Mucosa of stomach (tissue), 1 donor: ENCODE measurements around the gene HNRNPLL.

Source experiments
- H3K27me3 ChIP-seq: one replicate; pipeline ENCODE4 v1.7.0; 2013; ENCODE audit warnings: mild to moderate bottlenecking, low read length; ENCODE audit not compliant: control insufficient read depth, insufficient read depth
- H3K36me3 ChIP-seq: one replicate; pipeline ENCODE4 v1.7.0; 2013; ENCODE audit warnings: low read length; ENCODE audit not compliant: control insufficient read depth, insufficient read depth
- H3K4me1 ChIP-seq: one replicate; pipeline ENCODE4 v1.7.0; 2013; ENCODE audit warnings: mild to moderate bottlenecking, low read length; ENCODE audit not compliant: control insufficient read depth, insufficient read depth
- H3K4me3 ChIP-seq: one replicate; pipeline ENCODE4 v1.7.0; 2013; ENCODE audit warnings: low read length
- H3K9ac ChIP-seq: one replicate; pipeline ENCODE4 v1.7.0; 2013; ENCODE audit warnings: mild to moderate bottlenecking, low read length, moderate library complexity
- H3K9me3 ChIP-seq: one replicate; pipeline ENCODE4 v1.7.0; 2013; ENCODE audit warnings: mild to moderate bottlenecking, low read length, moderate library complexity; ENCODE audit not compliant: control insufficient read depth
- donor health status: Pancreatic carcinoma.

Gene HNRNPLL

GRCh38 chr2:38600242-38600891 lies 2.4 kb downstream of the HNRNPLL start:
- Histone ChIP-seq H3K4me1 (peaks cover 13% of the 10 kb centered on the region), H3K27me3 (no peaks in the 10 kb centered on the region), H3K4me3 (no peak overlapping the region), H3K9ac (peak overlapping the region; percentile 94), H3K9me3 (no peaks in the 10 kb centered on the region), H3K36me3 (no peaks in the 10 kb centered on the region)

GRCh38 chr2:38599706-38600105 lies 3.0 kb downstream of the HNRNPLL start:
- no peaks in the 10 kb centered on the region for H3K36me3 ChIP-seq
- peak overlapping the region; percentile 0 for H3K9ac ChIP-seq
- no peaks in the 10 kb centered on the region for H3K9me3 ChIP-seq
- peaks cover 13% of the 10 kb centered on the region for H3K4me1 ChIP-seq
- H3K27me3 ChIP-seq = no peaks in the 10 kb centered on the region
- no peak overlapping the region for H3K4me3 ChIP-seq

- no peaks in the 10 kb centered on the region for H3K36me3 ChIP-seq
- H3K4me1 ChIP-seq = peaks cover 13% of the 10 kb centered on the region
- no peaks in the 10 kb centered on the region for H3K9me3 ChIP-seq
- no peak overlapping the region for H3K9ac ChIP-seq
- no peak overlapping the region for H3K4me3 ChIP-seq
- no peaks in the 10 kb centered on the region for H3K27me3 ChIP-seq
Measured at GRCh38 chr2:38598991-38599295, 3.8 kb downstream of the HNRNPLL start.

- Histone ChIP-seq H3K27me3 (no peaks in the 10 kb centered on the region), H3K4me3 (no peak overlapping the region), H3K4me1 (peaks cover 13% of the 10 kb centered on the region), H3K9me3 (no peaks in the 10 kb centered on the region), H3K9ac (no peak overlapping the region), H3K36me3 (no peaks in the 10 kb centered on the region)
Measured at GRCh38 chr2:38598200-38598990, 4.3 kb downstream of the HNRNPLL start.

- H3K4me1 ChIP-seq = peaks cover 13% of the 10 kb centered on the region
Measured at GRCh38 chr2:38597115-38597514, 5.6 kb downstream of the HNRNPLL start.

GRCh38 chr2:38596229-38596628 lies 6.5 kb downstream of the HNRNPLL start:
- no peak overlapping the region for H3K9ac ChIP-seq
- H3K9me3 ChIP-seq = no peaks in the 10 kb centered on the region
- H3K4me1 ChIP-seq = peaks cover 13% of the 10 kb centered on the region
- H3K27me3 ChIP-seq = no peaks in the 10 kb centered on the region
- H3K4me3 ChIP-seq = no peak overlapping the region
- H3K36me3 ChIP-seq = no peaks in the 10 kb centered on the region

More at GRCh38 chr2:38597115-38597514, 5.6 kb downstream of the HNRNPLL start:
- H3K36me3 ChIP-seq = no peaks in the 10 kb centered on the region
- H3K27me3 ChIP-seq = no peaks in the 10 kb centered on the region
- H3K9me3 ChIP-seq = no peaks in the 10 kb centered on the region
- no peak overlapping the region for H3K9ac ChIP-seq
- H3K4me3 ChIP-seq = no peak overlapping the region

GRCh38 chr2:38592951-38593350 lies 9.8 kb downstream of the HNRNPLL start:
- Histone ChIP-seq H3K9me3 (no peaks in the 10 kb centered on the region), H3K4me3 (no peak overlapping the region), H3K36me3 (no peaks in the 10 kb centered on the region), H3K27me3 (no peaks in the 10 kb centered on the region), H3K4me1 (peaks cover 13% of the 10 kb centered on the region), H3K9ac (no peak overlapping the region)

- Histone ChIP-seq H3K27me3 (no peaks in the 10 kb centered on the region), H3K9ac (no peak overlapping the region), H3K4me1 (peaks cover 7% of the 10 kb centered on the region), H3K9me3 (no peaks in the 10 kb centered on the region), H3K36me3 (no peaks in the 10 kb centered on the region), H3K4me3 (no peak overlapping the region)
Measured at GRCh38 chr2:38591152-38591551, 11.6 kb downstream of the HNRNPLL start.

- Histone ChIP-seq H3K27me3 (no peaks in the 10 kb centered on the region), H3K9me3 (no peaks in the 10 kb centered on the region), H3K9ac (no peak overlapping the region), H3K4me1 (peaks cover 7% of the 10 kb centered on the region), H3K36me3 (no peaks in the 10 kb centered on the region), H3K4me3 (no peak overlapping the region)
Measured at GRCh38 chr2:38590053-38590452, 12.7 kb downstream of the HNRNPLL start.

GRCh38 chr2:38586931-38587330 lies 15.8 kb downstream of the HNRNPLL start:
- Histone ChIP-seq H3K9ac (no peak overlapping the region), H3K27me3 (no peaks in the 10 kb centered on the region), H3K4me1 (peaks cover 7% of the 10 kb centered on the region), H3K4me3 (no peak overlapping the region), H3K9me3 (no peaks in the 10 kb centered on the region), H3K36me3 (no peaks in the 10 kb centered on the region)

- H3K36me3 ChIP-seq = no peaks in the 10 kb centered on the region
- no peak overlapping the region for H3K9ac ChIP-seq
- no peak overlapping the region for H3K4me3 ChIP-seq
- no peaks in the 10 kb centered on the region for H3K27me3 ChIP-seq
- H3K9me3 ChIP-seq = no peaks in the 10 kb centered on the region
- H3K4me1 ChIP-seq = no peaks in the 10 kb centered on the region
Measured at GRCh38 chr2:38584881-38585280, 17.8 kb downstream of the HNRNPLL start.

- H3K36me3 ChIP-seq = no peaks in the 10 kb centered on the region
- no peaks in the 10 kb centered on the region for H3K4me1 ChIP-seq
- no peak overlapping the region for H3K4me3 ChIP-seq
- H3K9me3 ChIP-seq = no peaks in the 10 kb centered on the region
- H3K27me3 ChIP-seq = no peaks in the 10 kb centered on the region
- H3K9ac ChIP-seq = no peak overlapping the region
Measured at GRCh38 chr2:38583994-38584393, 18.7 kb downstream of the HNRNPLL start.
